IMR-90 (cell line): ENCODE results near the gene DAAM2. TPM values are rescaled to one million over a fixed set of nuclear protein-coding genes. Genes with fewer than 3 reads are reported as not detected.

Experiments
- ATAC-seq: fragments of 200-7000 bp; cut with Tn5 transposase; 2 replicates; pipeline ENCODE4 v1.9.1; 2020; ENCODE audit warnings: low read depth, mild to moderate bottlenecking, moderate library complexity
- BruUV-seq: library from RNA; stranded (reverse); fragments of 400-500 nt; replicated peaks from 2 replicates; lab custom pipeline; 2021; lab: Mats Ljungman, UMichigan
- CTCF ChIA-PET: fragments of 300-600 bp; formaldehyde crosslinking; extraction: SDS; loops from one replicate; lab custom pipeline; 2021; ENCODE audit warnings: antibody characterized with exemption; lab: Yijun Ruan, JAX
- POLR2A ChIA-PET: fragments of 300-600 bp; sonication (Branson Sonifier 250); formaldehyde crosslinking; loops from one replicate; lab custom pipeline; 2022; ENCODE audit warnings: antibody characterized with exemption; ENCODE audit not compliant: unreplicated experiment; lab: Charles Lee
- DNase-seq: peaks from one replicate; pipeline ENCODE4 v3.0.0; 2013
- H2AFZ ChIP-seq: replicated peaks from 2 replicates; pipeline ENCODE3; 2013; ENCODE audit warnings: low read length, mild to moderate bottlenecking; ENCODE audit not compliant: poor library complexity
- H2AK5ac ChIP-seq: 2 replicates; pipeline ENCODE4 v1.6.1; 2013; ENCODE audit warnings: low read depth, low read length, inconsistent platforms
- H2AK9ac ChIP-seq: replicated peaks from 2 replicates; pipeline ENCODE3; 2013; ENCODE audit warnings: mild to moderate bottlenecking, low read depth, low read length, moderate library complexity; ENCODE audit not compliant: poor library complexity
- H2BK120ac ChIP-seq: 2 replicates; pipeline ENCODE4 v1.6.1; 2013; ENCODE audit warnings: low read depth, low read length, inconsistent platforms
- H2BK15ac ChIP-seq: 3 replicates; pipeline ENCODE4 v1.6.1; 2013; ENCODE audit warnings: low read depth, low read length, inconsistent platforms
- H2BK20ac ChIP-seq: 2 replicates; pipeline ENCODE4 v1.6.1; 2013; ENCODE audit warnings: low read depth, mild to moderate bottlenecking, inconsistent platforms, low read length, moderate library complexity
- H2BK5ac ChIP-seq: 2 replicates; pipeline ENCODE4 v1.6.1; 2013; ENCODE audit warnings: mild to moderate bottlenecking, low read depth, low read length, inconsistent platforms; ENCODE audit not compliant: poor library complexity, severe bottlenecking
- H3K14ac ChIP-seq: replicated peaks from 2 replicates; pipeline ENCODE4 v1.6.1; 2013; ENCODE audit warnings: low read depth, low read length, inconsistent platforms
- H3K18ac ChIP-seq: 2 replicates; pipeline ENCODE4 v1.6.1; 2013; ENCODE audit warnings: low read depth, low read length, control low read depth
- H3K23ac ChIP-seq: 2 replicates; pipeline ENCODE4 v1.6.1; 2013; ENCODE audit warnings: low read depth, low read length, inconsistent platforms
- H3K27ac ChIP-seq: 2 replicates; pipeline ENCODE4 v1.5.1; 2013; ENCODE audit warnings: mild to moderate bottlenecking, control low read depth, low read length; ENCODE audit not compliant: insufficient read depth
- H3K27me3 ChIP-seq: 2 replicates; pipeline ENCODE4 v1.6.1; 2013; ENCODE audit warnings: low read length; ENCODE audit not compliant: control insufficient read depth, insufficient read depth
- H3K36me3 ChIP-seq: 2 replicates; pipeline ENCODE4 v1.6.1; 2013; ENCODE audit warnings: low read length, mixed read lengths; ENCODE audit not compliant: control insufficient read depth, insufficient read depth
- H3K4ac ChIP-seq: 2 replicates; pipeline ENCODE4 v1.6.1; 2013; ENCODE audit warnings: low read depth, low read length, inconsistent platforms
- H3K4me1 ChIP-seq: 2 replicates; pipeline ENCODE4 v1.6.1; 2013; ENCODE audit warnings: low read length, mixed read lengths; ENCODE audit not compliant: control insufficient read depth, insufficient read depth
- H3K4me2 ChIP-seq: 2 replicates; pipeline ENCODE4 v1.6.1; 2013; ENCODE audit warnings: low read depth, mild to moderate bottlenecking, control low read depth, low read length, moderate library complexity
- H3K4me3 ChIP-seq: 2 replicates; pipeline ENCODE4 v1.5.1; 2013; ENCODE audit warnings: low read depth, mild to moderate bottlenecking, control low read depth, low read length, moderate library complexity; ENCODE audit not compliant: insufficient read depth
- H3K56ac ChIP-seq: 2 replicates; pipeline ENCODE4 v1.6.1; 2013; ENCODE audit warnings: low read length, inconsistent platforms; ENCODE audit not compliant: insufficient read depth; ENCODE audit errors: extremely low read depth
- H3K79me1 ChIP-seq, 2 experiments: 2 replicates each; pipeline ENCODE4 v1.6.1; 2013; ENCODE audit warnings: low read length in 2 of 2, inconsistent platforms in 1 of 2, low read depth in 1 of 2
- H3K9ac ChIP-seq: 2 replicates; pipeline ENCODE4 v1.6.1; 2013; ENCODE audit warnings: low read depth, low read length, control low read depth
- H3K9me1 ChIP-seq: 2 replicates; pipeline ENCODE4 v1.6.1; 2013; ENCODE audit warnings: low read length, inconsistent platforms; ENCODE audit not compliant: insufficient read depth
- H3K9me3 ChIP-seq: 2 replicates; pipeline ENCODE4 v1.6.1; 2013; ENCODE audit warnings: low read length; ENCODE audit not compliant: control insufficient read depth, insufficient read depth
- H4K20me1 ChIP-seq: 2 replicates; pipeline ENCODE4 v1.6.1; 2013; ENCODE audit warnings: low read length, inconsistent platforms; ENCODE audit not compliant: insufficient read depth
- H4K5ac ChIP-seq: 2 replicates; pipeline ENCODE4 v1.6.1; 2013; ENCODE audit warnings: mild to moderate bottlenecking, low read depth, low read length, control low read depth
- H4K8ac ChIP-seq, 2 experiments: 2 replicates each; pipeline ENCODE4 v1.6.1; 2013; ENCODE audit warnings: low read depth in 2 of 2, low read length in 2 of 2, control low read depth in 1 of 2, inconsistent platforms in 1 of 2
- H4K91ac ChIP-seq: 2 replicates; pipeline ENCODE4 v1.6.1; 2013; ENCODE audit warnings: low read depth, low read length, inconsistent platforms; ENCODE audit not compliant: insufficient read depth
- BHLHE40 ChIP-seq: fragments of 150-350 bp; IDR thresholded peaks from 2 replicates; pipeline ENCODE4 v1.6.1; 2016; ENCODE audit warnings: mild to moderate bottlenecking, low read depth, low read length
- CEBPB ChIP-seq: IDR thresholded peaks from 2 replicates; pipeline ENCODE4 v1.6.1; 2012; ENCODE audit warnings: low read depth, low read length, improper control_type of control experiment
- CHD1 ChIP-seq: IDR thresholded peaks from 2 replicates; pipeline ENCODE4 v1.6.1; 2012; ENCODE audit warnings: low read depth, low read length, improper control_type of control experiment
- CTCF ChIP-seq: conservative IDR thresholded peaks from 2 replicates; pipeline ENCODE4 v1.5.1; 2012; ENCODE audit warnings: mild to moderate bottlenecking, low read depth, low read length, improper control_type of control experiment
- ELK1 ChIP-seq: fragments of 150-350 bp; IDR thresholded peaks from 2 replicates; pipeline ENCODE4 v1.6.1; 2016; ENCODE audit warnings: low read depth, mild to moderate bottlenecking, low read length, moderate library complexity, borderline replicate concordance
- FOS ChIP-seq: fragments of 150-350 bp; IDR thresholded peaks from 2 replicates; pipeline ENCODE4 v1.6.1; 2016; ENCODE audit warnings: low read depth, low read length
- MAFK ChIP-seq: IDR thresholded peaks from 2 replicates; pipeline ENCODE4 v1.6.1; 2012; ENCODE audit warnings: low read depth, low read length, improper control_type of control experiment
- MAZ ChIP-seq: IDR thresholded peaks from 2 replicates; pipeline ENCODE4 v1.6.1; 2012; ENCODE audit warnings: low read depth, mild to moderate bottlenecking, low read length, improper control_type of control experiment, moderate library complexity, borderline replicate concordance
- MXI1 ChIP-seq: IDR thresholded peaks from 2 replicates; pipeline ENCODE4 v1.6.1; 2012; ENCODE audit warnings: low read depth, mild to moderate bottlenecking, low read length, moderate library complexity, borderline replicate concordance
- NFE2L2 ChIP-seq: fragments of 150-350 bp; IDR thresholded peaks from 2 replicates; pipeline ENCODE4 v1.6.1; 2016; ENCODE audit warnings: low read depth, mild to moderate bottlenecking, low read length
- POLR2A ChIP-seq: IDR thresholded peaks from 2 replicates; pipeline ENCODE4 v1.6.1; 2012; ENCODE audit warnings: mild to moderate bottlenecking, low read depth, low read length
- RAD21 ChIP-seq: IDR thresholded peaks from 2 replicates; pipeline ENCODE4 v1.6.1; 2012; ENCODE audit warnings: low read length, improper control_type of control experiment
- RFX5 ChIP-seq: IDR thresholded peaks from 2 replicates; pipeline ENCODE4 v1.8.0; 2012; ENCODE audit warnings: low read depth, mild to moderate bottlenecking, low read length, moderate library complexity
- SMC3 ChIP-seq: fragments of 150-350 bp; IDR thresholded peaks from 2 replicates; pipeline ENCODE4 v1.6.1; 2016; ENCODE audit warnings: low read depth, mild to moderate bottlenecking, antibody characterized with exemption, low read length, moderate library complexity
- USF2 ChIP-seq: fragments of 150-350 bp; IDR thresholded peaks from 2 replicates; pipeline ENCODE4 v1.6.1; 2017; ENCODE audit warnings: mild to moderate bottlenecking, antibody characterized with exemption, low read length, low read depth
- WGBS, 2 experiments: methylation state at CpG; one replicate each; pipeline versions ENCODE4 v1.1.5 to v1.1.7; 2013; ENCODE audit warnings: missing lambda C conversion rate in 2 of 2; ENCODE audit not compliant: insufficient read length in 1 of 2; ENCODE audit errors: extremely low coverage in 2 of 2; 5-methylcytosine and 5-hydroxymethylcytosine counted together
- dilution Hi-C: fragments of 300-500 bp; cut with HindIII; formaldehyde crosslinking; loops from one replicate; pipeline ENCODE4 v1.14.3; 2018; ENCODE audit warnings: low sequenced_read_pairs; ENCODE audit not compliant: unreplicated experiment
- in situ Hi-C: fragments of 300-500 bp; cut with MboI; formaldehyde crosslinking; loops from 3 replicates; pipeline ENCODE4 v1.14.3; 2019; ENCODE audit warnings: low sequenced_read_pairs, inconsistent platforms, mixed read lengths
- intact Hi-C: fragments of 100-400 bp; cut with micrococcal nuclease; formaldehyde crosslinking; loops from 2 replicates; pipeline ENCODE4 v1.10.0; 2022
- polyA plus RNA-seq, 3 experiments: library from polyadenylated mRNA; depleted of rRNA; stranded (reverse); fragments of >200 nt; gene quantifications; 2 replicates each; pipeline ENCODE4 v1.2.3, GENCODE V29; 2012; ENCODE audit warnings: low replicate concordance in 1 of 3
- total RNA-seq: library from RNA; depleted of rRNA; stranded (reverse); fragments of >200 nt; gene quantifications from 2 replicates; pipeline ENCODE4 v1.2.3, GENCODE V29; 2012

Gene DAAM2
- total and polyA plus RNA-seq, 2 of the 4 experiments (the other 2 are of a cell fraction), result 11.2 to 12.9 TPM

- DNase-seq, result no peak
- CTCF ChIA-PET, result no interaction called here
Measured at GRCh38 chr6:39951716-39952115, 159.5 kb downstream of the DAAM2 start.

More at GRCh38 chr6:39951716-39952115, 159.5 kb downstream of the DAAM2 start:
- H3K23ac ChIP-seq, result no peak overlapping the region
- BruUV-seq, result no TSS peak
- WGBS, 2 experiments, result no CpG with 5 or more reads among the region's 1 CpG
- H2BK20ac ChIP-seq, result no peak overlapping the region
- in situ Hi-C loops (no loop called here), dilution Hi-C loops (no loop called here), intact Hi-C loops (no loop called here)
- H2AFZ ChIP-seq, result no peak overlapping the region
- H3K9ac ChIP-seq, result no peak overlapping the region
- no peaks in the 10 kb centered on the region for H3K4me1 ChIP-seq
- H4K5ac ChIP-seq, result no peak overlapping the region
- H3K4me2 ChIP-seq, result no peak overlapping the region
- peaks cover 28% of the 10 kb centered on the region for H3K27me3 ChIP-seq
- H3K14ac ChIP-seq, result no peak overlapping the region
- TF ChIP-seq USF2 (no peak), CEBPB (no peak), MAFK (no peak), SMC3 (no peak), CHD1 (no peak), ELK1 (no peak), NFE2L2 (no peak), RAD21 (no peak), MAZ (no peak), FOS (no peak), RFX5 (no peak), MXI1 (no peak), POLR2A (no peak), BHLHE40 (no peak), CTCF (no peak)
- no peak overlapping the region for H4K91ac ChIP-seq
- H4K20me1 ChIP-seq, result no peaks in the 10 kb centered on the region
- no peak overlapping the region for H2AK5ac ChIP-seq
- H3K36me3 ChIP-seq, result no peaks in the 10 kb centered on the region
- no peak overlapping the region for H3K18ac ChIP-seq
- H2AK9ac ChIP-seq, result no peak overlapping the region
- H2BK5ac ChIP-seq, result no peak overlapping the region
- no peak overlapping the region for H3K56ac ChIP-seq
- H3K9me3 ChIP-seq, result no peaks in the 10 kb centered on the region
- no peaks in the 10 kb centered on the region for H3K79me1 ChIP-seq
- no peak overlapping the region for H3K4ac ChIP-seq
- no peak overlapping the region for H4K8ac ChIP-seq
- no peak for ATAC-seq
- no peak overlapping the region for H2BK15ac ChIP-seq
- H3K4me3 ChIP-seq, result no peak overlapping the region
- no peak overlapping the region for H3K27ac ChIP-seq
- H3K9me1 ChIP-seq, result no peaks in the 10 kb centered on the region
- no peak overlapping the region for H2BK120ac ChIP-seq
- POLR2A ChIA-PET, result no interaction called here
